ENCODE measurements around the gene LCA5.

LCA5 gene

GRCh38 chr6:79441192-79441591 is 96.0 kb downstream of the LCA5 start:
- no peaks in the 10 kb centered on the region for H3K27me3 ChIP-seq (ENCODE audit: control insufficient read depth, insufficient read depth, low read length)
- H3K36me3 ChIP-seq (ENCODE audit: control insufficient read depth, insufficient read depth, low read length) = no peaks in the 10 kb centered on the region
- DNase-seq (ENCODE audit: low read depth, low spot score) = no peak
- no peaks in the 10 kb centered on the region for H3K9me3 ChIP-seq (ENCODE audit: control insufficient read depth, insufficient read depth, low read length)
- no peak overlapping the region for H3K4me3 ChIP-seq (ENCODE audit: low read length)
- no peaks in the 10 kb centered on the region for H3K4me1 ChIP-seq (ENCODE audit: control insufficient read depth, insufficient read depth, low read length)
- H3K27ac ChIP-seq (ENCODE audit: low read length) = no peak overlapping the region

DNA sequence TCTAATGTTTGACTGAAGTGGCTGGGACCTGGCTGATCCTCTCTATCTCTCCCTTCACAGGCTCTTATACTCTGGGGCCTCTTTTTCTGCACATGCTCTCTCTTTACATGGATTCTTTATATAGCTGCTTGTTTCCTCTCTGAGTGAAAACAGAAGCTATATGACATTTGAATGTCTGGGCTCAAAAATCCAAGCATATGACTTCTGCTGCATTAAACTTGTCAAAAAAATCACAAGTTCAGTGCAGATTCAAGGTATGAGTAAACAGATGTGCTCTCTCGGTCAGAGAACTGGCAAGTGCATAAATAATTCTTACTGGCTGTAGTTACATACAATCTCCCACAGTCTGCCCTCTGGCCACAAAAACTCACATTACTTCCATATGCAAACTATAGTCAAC is 96.6 kb downstream of the LCA5 start:
- Histone ChIP-seq H3K4me3 (ENCODE audit: low read length) (no peak overlapping the region), H3K27ac (ENCODE audit: low read length) (no peak overlapping the region), H3K9me3 (ENCODE audit: control insufficient read depth, insufficient read depth, low read length) (no peaks in the 10 kb centered on the region), H3K27me3 (ENCODE audit: control insufficient read depth, insufficient read depth, low read length) (no peaks in the 10 kb centered on the region), H3K4me1 (ENCODE audit: control insufficient read depth, insufficient read depth, low read length) (no peaks in the 10 kb centered on the region), H3K36me3 (ENCODE audit: control insufficient read depth, insufficient read depth, low read length) (no peaks in the 10 kb centered on the region)
- no peak for DNase-seq (ENCODE audit: low read depth, low spot score)
- WGBS (ENCODE audit: insufficient coverage, insufficient read length) = no CpG with 5 or more reads among the region's 1 CpG

GRCh38 chr6:79438030-79438429 is 99.2 kb downstream of the LCA5 start:
- Histone ChIP-seq H3K27ac (ENCODE audit: low read length) (no peak overlapping the region), H3K4me3 (ENCODE audit: low read length) (no peak overlapping the region), H3K9me3 (ENCODE audit: control insufficient read depth, insufficient read depth, low read length) (no peaks in the 10 kb centered on the region), H3K36me3 (ENCODE audit: control insufficient read depth, insufficient read depth, low read length) (no peaks in the 10 kb centered on the region), H3K27me3 (ENCODE audit: control insufficient read depth, insufficient read depth, low read length) (no peaks in the 10 kb centered on the region), H3K4me1 (ENCODE audit: control insufficient read depth, insufficient read depth, low read length) (no peaks in the 10 kb centered on the region)
- DNase-seq (ENCODE audit: low read depth, low spot score) = no peak
- no CpG with 5 or more reads among the region's 2 CpGs for WGBS (ENCODE audit: insufficient coverage, insufficient read length)

DNA sequence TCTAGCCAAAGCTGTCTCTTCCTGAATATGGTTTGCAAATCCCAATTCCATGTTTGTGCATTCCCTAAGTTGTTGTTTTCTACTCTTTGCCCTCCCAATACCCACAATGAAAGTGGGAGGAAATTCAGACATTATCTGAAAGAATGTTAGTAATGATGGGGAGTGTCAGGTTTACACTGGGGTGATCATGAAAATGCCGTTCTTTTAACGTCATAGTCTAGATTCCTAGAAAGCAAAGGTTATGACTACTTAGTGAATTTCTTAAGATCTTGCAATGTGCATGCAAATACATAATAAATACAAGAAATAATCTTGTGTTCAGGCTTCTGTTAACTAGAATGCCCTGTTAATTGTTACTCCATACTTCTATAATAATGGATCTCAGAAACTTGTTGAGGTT is 101.0 kb downstream of the LCA5 start:
- WGBS (ENCODE audit: insufficient coverage, insufficient read length) = no CpG with 5 or more reads among the region's 2 CpGs
- Histone ChIP-seq H3K36me3 (ENCODE audit: control insufficient read depth, insufficient read depth, low read length) (no peaks in the 10 kb centered on the region), H3K4me3 (ENCODE audit: low read length) (no peak overlapping the region), H3K9me3 (ENCODE audit: control insufficient read depth, insufficient read depth, low read length) (no peaks in the 10 kb centered on the region), H3K27me3 (ENCODE audit: control insufficient read depth, insufficient read depth, low read length) (no peaks in the 10 kb centered on the region), H3K4me1 (ENCODE audit: control insufficient read depth, insufficient read depth, low read length) (no peaks in the 10 kb centered on the region), H3K27ac (ENCODE audit: low read length) (no peak overlapping the region)
- no peak for DNase-seq (ENCODE audit: low read depth, low spot score)

DNA sequence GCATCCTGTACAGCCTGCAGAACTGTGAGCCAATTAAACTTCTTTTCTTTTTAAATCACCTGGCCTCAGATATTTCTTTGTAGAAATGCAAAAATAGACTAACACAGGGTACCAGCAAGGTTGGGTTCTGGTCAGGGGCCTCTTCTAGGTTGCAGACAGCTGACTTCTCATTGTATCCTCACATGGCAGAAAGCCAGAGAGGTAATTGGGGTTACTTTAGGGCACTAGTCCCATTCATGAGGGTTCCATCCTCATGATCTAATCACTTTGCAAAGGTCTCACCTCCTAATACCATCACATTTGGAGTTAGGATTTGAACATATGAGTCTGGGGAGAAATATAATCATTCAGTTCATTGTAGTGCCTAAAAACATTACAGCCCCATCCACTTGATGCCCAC is 101.5 kb downstream of the LCA5 start:
- Histone ChIP-seq H3K9me3 (ENCODE audit: control insufficient read depth, insufficient read depth, low read length) (no peaks in the 10 kb centered on the region), H3K27ac (ENCODE audit: low read length) (no peak overlapping the region), H3K4me1 (ENCODE audit: control insufficient read depth, insufficient read depth, low read length) (no peaks in the 10 kb centered on the region), H3K27me3 (ENCODE audit: control insufficient read depth, insufficient read depth, low read length) (no peaks in the 10 kb centered on the region), H3K36me3 (ENCODE audit: control insufficient read depth, insufficient read depth, low read length) (no peaks in the 10 kb centered on the region), H3K4me3 (ENCODE audit: low read length) (no peak overlapping the region)
- no peak for DNase-seq (ENCODE audit: low read depth, low spot score)

Data from iPS DF 6.9 (cell line).